Cardiac muscle cell (in vitro differentiated cells and primary cell): Measurements from ENCODE around the gene CDC42EP5. TPM values are rescaled to one million over a fixed set of nuclear protein-coding genes. Genes with fewer than 3 reads are reported as not detected.

ENCODE experiments used
- DNase-seq, 2 donors: peaks; one replicate each; pipeline versions ENCODE4 v3.0.0 to v3.0.0-alpha.2; 2010 to 2017; ENCODE audit warnings: low read depth in 1 of 2, low spot score in 1 of 2
- H3K27ac ChIP-seq: fragments of 200-600 bp; sonication (generic); 2 replicates; pipeline ENCODE4 v1.5.1; 2016
- H3K27me3 ChIP-seq: fragments of 200-600 bp; sonication (generic); 2 replicates; pipeline ENCODE4 v1.6.0; 2016; ENCODE audit warnings: control low read depth
- H3K36me3 ChIP-seq: fragments of 200-600 bp; sonication (generic); 2 replicates; pipeline ENCODE4 v1.5.1; 2016; ENCODE audit warnings: control low read depth
- H3K4me1 ChIP-seq: fragments of 200-600 bp; sonication (generic); 2 replicates; pipeline ENCODE4 v1.8.1; 2017; ENCODE audit warnings: low read depth, mild to moderate bottlenecking, mixed run types
- H3K4me3 ChIP-seq: fragments of 200-600 bp; sonication (generic); 2 replicates; pipeline ENCODE4 v1.5.1; 2016; ENCODE audit warnings: mild to moderate bottlenecking
- H3K9me3 ChIP-seq: fragments of 200-600 bp; sonication (generic); 2 replicates; pipeline ENCODE4 v1.5.1; 2017; ENCODE audit warnings: low read depth, mild to moderate bottlenecking, control low read depth
- polyA plus RNA-seq: library from polyadenylated mRNA; unstranded; fragments of >200 nt; fragmentation: Nextera tagmentation; extraction: Ambion mirVana; gene quantifications from 2 replicates; pipeline ENCODE4 v1.2.1, GENCODE V29; 2016
- total RNA-seq: library from RNA; depleted of rRNA; stranded (reverse); fragments of >200 nt; gene quantifications from 2 replicates; pipeline ENCODE4 v1.2.3, GENCODE V29; 2016
- TF ChIP-seq, protein P1 (sequence below): IDR thresholded peaks from 2 replicates; pipeline ENCODE4 v1.5.1; 2012; ENCODE audit warnings: low read depth, mild to moderate bottlenecking, low read length

The CDC42EP5 gene, protein sequence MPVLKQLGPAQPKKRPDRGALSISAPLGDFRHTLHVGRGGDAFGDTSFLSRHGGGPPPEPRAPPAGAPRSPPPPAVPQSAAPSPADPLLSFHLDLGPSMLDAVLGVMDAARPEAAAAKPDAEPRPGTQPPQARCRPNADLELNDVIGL
- total RNA-seq (24.6 and 46.6 TPM in 2 replicates), polyA plus RNA-seq (28.2 and 42.4 TPM in 2 replicates)

DNA sequence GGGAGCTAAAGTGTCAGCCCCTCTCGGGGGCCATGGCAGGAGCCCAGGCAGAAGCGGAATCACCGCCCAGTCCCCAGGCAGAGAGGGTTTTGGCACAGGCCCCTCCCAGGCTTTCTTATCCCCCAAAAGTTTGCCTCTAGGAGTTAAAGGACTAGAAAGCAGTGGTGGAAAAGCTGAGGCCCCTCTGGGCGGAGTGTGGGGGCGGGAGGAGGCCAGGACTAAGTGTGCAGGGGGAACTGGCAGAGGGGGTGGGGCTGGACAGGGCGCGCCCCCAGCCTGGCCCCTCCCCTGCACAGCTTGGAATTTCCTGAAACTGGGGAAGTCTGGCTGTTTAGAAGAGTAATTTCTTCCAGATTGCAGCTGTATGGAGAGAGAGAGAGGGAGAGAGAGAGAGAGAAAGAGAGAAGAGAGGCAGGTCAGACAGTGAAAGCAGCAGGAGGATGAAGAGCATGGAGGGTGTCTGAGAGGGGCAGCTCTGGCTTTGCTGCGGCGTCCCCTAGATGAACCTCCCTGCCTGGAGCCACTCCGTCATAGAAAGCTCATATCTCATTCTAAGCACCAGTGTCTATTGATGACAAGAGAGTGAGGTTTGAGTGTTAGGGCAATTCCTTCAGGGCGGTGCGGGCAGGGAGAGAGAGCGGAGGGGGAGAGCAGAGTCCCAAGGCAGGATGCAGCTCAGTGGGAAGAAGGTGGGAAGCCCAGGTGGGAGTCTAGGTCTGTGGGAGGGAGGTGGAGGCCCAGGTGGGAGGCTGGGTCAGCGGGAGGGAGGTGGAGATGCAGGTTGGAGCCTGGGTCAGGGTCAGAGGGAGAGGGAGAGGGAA, at the start of gene CDC42EP5:
Gene CDC42EP5 (minus strand): TSS at position 226 of the 821 bp plus-strand sequence. CDS start 7,749 bp downstream, outside the sequence.
- Histone ChIP-seq H3K4me3 (peak within 1 kb of the TSS; percentile 4), H3K9me3 (no peaks in the 10 kb centered on the region), H3K36me3 (no peaks in the 10 kb centered on the region), H3K27ac (peak within 1 kb of the TSS; percentile 67), H3K27me3 (peaks cover 20% of the 10 kb centered on the region), H3K4me1 (no peaks in the 10 kb centered on the region)
- peak; percentile 59 to 95 for DNase-seq
- TF ChIP-seq, protein P1, sequence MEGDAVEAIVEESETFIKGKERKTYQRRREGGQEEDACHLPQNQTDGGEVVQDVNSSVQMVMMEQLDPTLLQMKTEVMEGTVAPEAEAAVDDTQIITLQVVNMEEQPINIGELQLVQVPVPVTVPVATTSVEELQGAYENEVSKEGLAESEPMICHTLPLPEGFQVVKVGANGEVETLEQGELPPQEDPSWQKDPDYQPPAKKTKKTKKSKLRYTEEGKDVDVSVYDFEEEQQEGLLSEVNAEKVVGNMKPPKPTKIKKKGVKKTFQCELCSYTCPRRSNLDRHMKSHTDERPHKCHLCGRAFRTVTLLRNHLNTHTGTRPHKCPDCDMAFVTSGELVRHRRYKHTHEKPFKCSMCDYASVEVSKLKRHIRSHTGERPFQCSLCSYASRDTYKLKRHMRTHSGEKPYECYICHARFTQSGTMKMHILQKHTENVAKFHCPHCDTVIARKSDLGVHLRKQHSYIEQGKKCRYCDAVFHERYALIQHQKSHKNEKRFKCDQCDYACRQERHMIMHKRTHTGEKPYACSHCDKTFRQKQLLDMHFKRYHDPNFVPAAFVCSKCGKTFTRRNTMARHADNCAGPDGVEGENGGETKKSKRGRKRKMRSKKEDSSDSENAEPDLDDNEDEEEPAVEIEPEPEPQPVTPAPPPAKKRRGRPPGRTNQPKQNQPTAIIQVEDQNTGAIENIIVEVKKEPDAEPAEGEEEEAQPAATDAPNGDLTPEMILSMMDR = no peak

DNA sequence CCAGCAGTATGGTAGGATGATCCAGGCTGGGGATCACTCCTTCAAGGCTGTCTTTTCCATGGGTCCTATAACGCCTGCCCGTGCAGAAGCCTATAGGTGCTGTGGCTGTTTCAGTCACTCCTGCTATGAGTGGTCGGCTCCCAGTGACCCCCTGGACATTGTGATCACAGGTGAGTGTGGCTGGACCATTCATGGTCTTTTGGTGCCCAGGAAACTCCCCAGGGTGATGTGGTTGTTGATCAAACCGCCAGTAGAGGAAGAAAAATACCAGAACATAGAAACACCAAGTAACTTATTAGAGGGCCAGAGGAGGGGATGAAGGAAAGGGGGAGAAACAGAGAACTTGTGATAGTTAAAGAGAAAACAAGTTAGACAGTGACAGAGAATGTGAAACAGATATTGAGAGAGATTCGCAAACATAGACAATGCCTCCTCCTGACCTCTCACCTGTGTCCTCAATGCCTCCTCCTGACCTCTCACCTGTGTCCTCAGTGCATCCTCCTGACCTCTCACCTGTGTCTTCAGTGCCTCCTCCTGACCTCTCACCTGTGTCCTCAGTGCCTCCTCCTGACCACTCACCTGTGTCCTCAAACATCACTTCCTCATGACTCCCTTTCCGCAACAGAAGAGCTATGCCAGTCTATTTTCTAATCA, 48.9 kb upstream of the CDC42EP5 start:
- TF ChIP-seq, protein P1 = no peak
- H3K27me3 ChIP-seq = no peaks in the 10 kb centered on the region
- H3K4me3 ChIP-seq = no peak overlapping the region
- H3K27ac ChIP-seq = no peak overlapping the region
- H3K36me3 ChIP-seq = no peaks in the 10 kb centered on the region
- no peak for DNase-seq
- H3K9me3 ChIP-seq = no peaks in the 10 kb centered on the region
- no peaks in the 10 kb centered on the region for H3K4me1 ChIP-seq

DNA sequence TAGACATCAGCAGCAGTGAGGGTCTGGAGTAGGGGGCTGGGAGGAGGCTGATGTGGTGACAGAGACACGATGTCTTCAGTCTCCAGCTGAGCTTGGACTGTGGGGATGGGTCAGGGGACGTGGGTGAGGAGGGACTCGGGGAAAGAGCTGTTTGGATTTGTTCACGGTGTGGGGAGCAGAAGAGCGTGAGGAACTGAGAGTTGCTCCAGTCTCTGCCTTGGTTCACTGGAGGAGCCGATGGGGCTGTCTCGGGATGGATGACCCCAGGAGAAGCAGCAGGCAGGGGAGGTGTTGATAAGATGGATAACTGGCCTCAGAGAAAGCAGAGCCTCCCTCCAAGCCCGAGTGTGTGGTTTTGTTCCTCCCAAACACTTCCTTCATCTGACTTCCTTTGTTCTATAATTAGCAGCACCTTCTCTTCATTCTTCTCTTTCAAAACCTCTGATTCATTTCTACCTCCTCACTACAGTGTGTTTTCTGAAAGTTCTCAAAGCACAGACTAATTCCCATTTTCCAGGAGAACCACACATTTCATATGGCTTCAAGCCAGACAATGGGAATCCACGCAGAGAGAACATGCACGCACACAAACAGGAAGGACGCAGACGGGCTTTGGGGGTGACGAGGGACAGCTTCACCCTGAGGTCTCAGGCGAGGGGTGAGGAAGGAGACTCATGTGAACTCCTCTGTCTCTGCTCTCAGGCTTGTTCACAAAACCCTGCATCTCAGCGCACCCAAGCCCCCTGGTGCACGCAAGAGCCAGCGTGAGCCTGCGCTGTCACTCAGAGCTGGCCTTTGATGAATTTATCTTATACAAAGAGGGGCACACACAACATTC, 48.1 kb upstream of the CDC42EP5 start:
- TF ChIP-seq, protein P1 = no peak

DNA sequence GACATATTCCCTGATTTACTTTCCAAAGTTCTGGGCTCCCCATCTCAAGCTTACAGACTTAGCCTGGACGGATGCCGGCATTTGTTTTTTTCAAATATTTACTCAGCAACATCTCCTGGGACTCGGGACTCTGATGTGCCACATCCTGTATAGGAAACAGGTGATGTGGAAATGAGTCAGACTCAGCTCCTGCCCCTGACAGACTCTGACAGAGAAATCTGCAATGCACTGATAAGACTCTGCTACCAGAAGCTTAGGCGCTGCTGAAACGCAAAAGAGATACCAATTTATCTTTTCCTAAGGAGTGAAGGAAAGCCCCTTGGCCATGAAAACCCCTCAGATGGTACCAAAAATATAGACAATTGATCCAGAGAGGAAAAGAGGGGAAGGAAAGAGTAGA, 45.7 kb upstream of the CDC42EP5 start:
- H3K27me3 ChIP-seq = no peaks in the 10 kb centered on the region

More for the DNA sequence above, 48.1 kb upstream of the CDC42EP5 start:
- Histone ChIP-seq H3K27ac (no peak overlapping the region), H3K4me3 (no peak overlapping the region), H3K9me3 (no peaks in the 10 kb centered on the region), H3K4me1 (no peaks in the 10 kb centered on the region), H3K36me3 (no peaks in the 10 kb centered on the region), H3K27me3 (no peaks in the 10 kb centered on the region)
- no peak for DNase-seq

More for the DNA sequence above, 45.7 kb upstream of the CDC42EP5 start:
- Histone ChIP-seq H3K4me1 (no peaks in the 10 kb centered on the region), H3K9me3 (no peaks in the 10 kb centered on the region), H3K27ac (no peak overlapping the region), H3K4me3 (no peak overlapping the region), H3K36me3 (no peaks in the 10 kb centered on the region)
- TF ChIP-seq, protein P1 = no peak
- peak in 1 of 2 donors; percentile 0 for DNase-seq
